Right lobe of liver (tissue), 4 donors: ENCODE data around the gene DGKA.

Source experiments
- POLR2A ChIP-seq: fragments of 450-650 bp; IDR thresholded peaks from one replicate; pipeline ENCODE4 v1.6.1; 2017; ENCODE audit warnings: antibody characterized with exemption, mild to moderate bottlenecking
- TF ChIP-seq, protein P1 (sequence below), 4 donors: fragments of 200-600 bp in 3 of 4; fragments of 450-650 bp in 1 of 4; IDR thresholded peaks; one replicate each; pipeline versions ENCODE4 v1.5.1 to v1.8.0; 2016 to 2022; ENCODE audit warnings: antibody characterized with exemption in 4 of 4, mild to moderate bottlenecking in 2 of 4
- donor health status: DM: no; HTN: no; CAD: no.
- donor health status: DM: no; HTN: no; CAD: no.
- donor health status: DM: no; HTN: yes; CAD: no.

DNA sequence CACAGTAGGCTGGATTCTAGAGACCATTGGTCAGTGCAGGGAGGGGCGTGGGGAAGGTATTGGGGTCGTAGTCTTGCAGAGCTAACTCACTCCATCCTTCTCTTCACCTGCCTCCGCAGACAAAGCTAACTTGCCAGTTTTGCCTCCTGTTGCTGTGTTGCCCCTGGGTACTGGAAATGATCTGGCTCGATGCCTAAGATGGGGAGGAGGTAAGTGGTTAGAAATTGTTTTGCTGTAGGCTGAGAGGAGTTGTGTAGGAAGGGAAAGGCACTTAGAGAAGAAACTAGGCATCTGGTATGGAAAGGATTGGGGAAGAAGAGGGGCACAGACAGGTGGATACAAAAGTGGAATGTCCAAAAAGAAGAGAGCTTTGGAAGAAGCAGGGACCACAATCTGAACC lies 11.1 kb downstream of the DGKA start:
- TF ChIP-seq, protein P1, sequence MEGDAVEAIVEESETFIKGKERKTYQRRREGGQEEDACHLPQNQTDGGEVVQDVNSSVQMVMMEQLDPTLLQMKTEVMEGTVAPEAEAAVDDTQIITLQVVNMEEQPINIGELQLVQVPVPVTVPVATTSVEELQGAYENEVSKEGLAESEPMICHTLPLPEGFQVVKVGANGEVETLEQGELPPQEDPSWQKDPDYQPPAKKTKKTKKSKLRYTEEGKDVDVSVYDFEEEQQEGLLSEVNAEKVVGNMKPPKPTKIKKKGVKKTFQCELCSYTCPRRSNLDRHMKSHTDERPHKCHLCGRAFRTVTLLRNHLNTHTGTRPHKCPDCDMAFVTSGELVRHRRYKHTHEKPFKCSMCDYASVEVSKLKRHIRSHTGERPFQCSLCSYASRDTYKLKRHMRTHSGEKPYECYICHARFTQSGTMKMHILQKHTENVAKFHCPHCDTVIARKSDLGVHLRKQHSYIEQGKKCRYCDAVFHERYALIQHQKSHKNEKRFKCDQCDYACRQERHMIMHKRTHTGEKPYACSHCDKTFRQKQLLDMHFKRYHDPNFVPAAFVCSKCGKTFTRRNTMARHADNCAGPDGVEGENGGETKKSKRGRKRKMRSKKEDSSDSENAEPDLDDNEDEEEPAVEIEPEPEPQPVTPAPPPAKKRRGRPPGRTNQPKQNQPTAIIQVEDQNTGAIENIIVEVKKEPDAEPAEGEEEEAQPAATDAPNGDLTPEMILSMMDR (IDR thresholded peaks at IDR 0.05) = no peak
- no peak for TF ChIP-seq POLR2A
